Trophoblast cell (in vitro differentiated cells and primary cell): Measurements from ENCODE around the gene CFTR.

Experiments used
- DNase-seq, 2 donors: peaks; one replicate each; pipeline ENCODE4 v3.0.0-alpha.2; 2016
- H2AFZ ChIP-seq: 2 replicates; pipeline ENCODE4 v1.6.1; 2013; ENCODE audit warnings: low read length, moderate library complexity, mild to moderate bottlenecking; ENCODE audit not compliant: insufficient read depth, poor library complexity
- H2AK5ac ChIP-seq: 2 replicates; pipeline ENCODE4 v1.6.1; 2013; ENCODE audit warnings: mild to moderate bottlenecking, low read length
- H2BK120ac ChIP-seq: 2 replicates; pipeline ENCODE4 v1.6.1; 2013; ENCODE audit warnings: low read length, mild to moderate bottlenecking, moderate library complexity; ENCODE audit not compliant: insufficient read depth, poor library complexity
- H2BK12ac ChIP-seq: 2 replicates; pipeline ENCODE4 v1.6.1; 2013; ENCODE audit warnings: mild to moderate bottlenecking, low read length, moderate library complexity
- H2BK5ac ChIP-seq: 2 replicates; pipeline ENCODE4 v1.6.1; 2013; ENCODE audit warnings: low read length, low read depth, moderate library complexity, mild to moderate bottlenecking; ENCODE audit not compliant: poor library complexity
- H3K14ac ChIP-seq: 2 replicates; pipeline ENCODE4 v1.6.1; 2013; ENCODE audit warnings: mild to moderate bottlenecking, low read length
- H3K18ac ChIP-seq: 2 replicates; pipeline ENCODE4 v1.6.1; 2013; ENCODE audit warnings: mild to moderate bottlenecking, low read length
- H3K23ac ChIP-seq: 2 replicates; pipeline ENCODE4 v1.6.1; 2013; ENCODE audit warnings: low read length
- H3K27ac ChIP-seq: 2 replicates; pipeline ENCODE4 v1.5.1; 2013; ENCODE audit warnings: low read depth, mild to moderate bottlenecking, inconsistent platforms, low read length, moderate library complexity
- H3K27me3 ChIP-seq: 2 replicates; pipeline ENCODE4 v1.6.1; 2013; ENCODE audit warnings: inconsistent platforms, mild to moderate bottlenecking, low read length, moderate library complexity; ENCODE audit not compliant: insufficient read depth
- H3K36me3 ChIP-seq, 2 experiments: 1 replicate in 1 of 2; 2 replicates in 1 of 2; pipeline ENCODE4 v1.6.1; 2013; ENCODE audit warnings: low read length in 2 of 2, mild to moderate bottlenecking in 2 of 2, moderate library complexity in 1 of 2; ENCODE audit not compliant: insufficient read depth in 2 of 2, control insufficient read depth in 1 of 2
- H3K4ac ChIP-seq: 2 replicates; pipeline ENCODE4 v1.6.1; 2013; ENCODE audit warnings: low read depth, mild to moderate bottlenecking, low read length, moderate library complexity
- H3K4me1 ChIP-seq, 2 experiments: 1 replicate in 1 of 2; 2 replicates in 1 of 2; pipeline ENCODE4 v1.6.1; 2013; ENCODE audit warnings: low read length in 2 of 2, mild to moderate bottlenecking in 2 of 2, moderate library complexity in 1 of 2; ENCODE audit not compliant: insufficient read depth in 2 of 2, control insufficient read depth in 1 of 2
- H3K4me2 ChIP-seq: 2 replicates; pipeline ENCODE4 v1.6.1; 2013; ENCODE audit warnings: inconsistent platforms, mild to moderate bottlenecking, low read length, moderate library complexity
- H3K4me3 ChIP-seq: 2 replicates; pipeline ENCODE4 v1.5.1; 2013; ENCODE audit warnings: mild to moderate bottlenecking, low read depth, low read length, inconsistent platforms
- H3K79me1 ChIP-seq: one replicate; pipeline ENCODE4 v1.6.1; 2013; ENCODE audit warnings: low read length
- H3K79me2 ChIP-seq: 2 replicates; pipeline ENCODE4 v1.6.1; 2013; ENCODE audit warnings: low read length, mild to moderate bottlenecking; ENCODE audit not compliant: control insufficient read depth, insufficient read depth, poor library complexity
- H3K9ac ChIP-seq: 2 replicates; pipeline ENCODE4 v1.6.1; 2013; ENCODE audit warnings: mild to moderate bottlenecking, low read length
- H3K9me3 ChIP-seq: 2 replicates; pipeline ENCODE4 v1.6.1; 2013; ENCODE audit warnings: low read depth, mild to moderate bottlenecking, control low read depth, inconsistent platforms, low read length; ENCODE audit not compliant: insufficient read depth
- H4K12ac ChIP-seq: 2 replicates; pipeline ENCODE4 v1.6.1; 2013; ENCODE audit warnings: low read depth, mild to moderate bottlenecking, low read length, moderate library complexity
- H4K8ac ChIP-seq: 2 replicates; pipeline ENCODE4 v1.6.1; 2013; ENCODE audit warnings: low read depth, mild to moderate bottlenecking, low read length, moderate library complexity
- H4K91ac ChIP-seq: one replicate; pipeline ENCODE4 v1.6.1; 2013; ENCODE audit warnings: low read depth, mild to moderate bottlenecking, low read length, moderate library complexity
- WGBS: extraction: QIAGEN DNeasy Blood & Tissue Kit; methylation state at CpG from one replicate; pipeline ENCODE4 v1.1.7; 2013; ENCODE audit warnings: missing lambda C conversion rate; ENCODE audit not compliant: insufficient read length, insufficient coverage; ENCODE audit errors: extremely low coverage; 5-methylcytosine and 5-hydroxymethylcytosine counted together

Gene CFTR

DNA sequence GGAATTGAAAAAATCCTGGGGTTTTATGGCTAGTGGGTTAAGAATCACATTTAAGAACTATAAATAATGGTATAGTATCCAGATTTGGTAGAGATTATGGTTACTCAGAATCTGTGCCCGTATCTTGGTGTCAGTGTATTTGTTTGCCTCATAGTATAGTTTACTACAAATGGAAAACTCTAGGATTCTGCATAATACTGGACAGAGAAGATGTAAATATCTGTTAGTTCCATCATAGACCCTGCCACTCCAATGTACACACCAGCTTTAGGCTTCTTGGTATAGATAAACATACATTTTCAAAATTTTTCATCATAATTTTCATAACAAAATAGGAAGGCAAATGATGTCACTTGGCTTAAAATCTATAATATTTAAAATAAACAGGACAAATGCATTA, 108.1 kb downstream of the CFTR start:
- WGBS: no CpG with 5 or more reads among the region's 1 CpG
- Histone ChIP-seq H4K8ac (no peak overlapping the region), H3K4ac (no peak overlapping the region), H3K27ac (no peak overlapping the region), H3K4me1 (peaks cover 2% of the 10 kb centered on the region in 2 experiments), H4K12ac (no peak overlapping the region), H3K9ac (no peak overlapping the region), H2AFZ (no peak overlapping the region), H3K4me2 (no peak overlapping the region), H3K14ac (no peak overlapping the region), H2AK5ac (no peak overlapping the region), H3K27me3 (no peaks in the 10 kb centered on the region), H2BK12ac (no peak overlapping the region), H3K9me3 (no peaks in the 10 kb centered on the region), H2BK5ac (no peak overlapping the region), H3K36me3 (no peaks in the 10 kb centered on the region), H3K23ac (no peak overlapping the region), H3K79me1 (peaks cover 2% of the 10 kb centered on the region), H3K4me3 (no peak overlapping the region), H3K18ac (no peak overlapping the region), H2BK120ac (no peak overlapping the region), H3K79me2 (no peaks in the 10 kb centered on the region), H4K91ac (no peak overlapping the region)
- no peak for DNase-seq

DNA sequence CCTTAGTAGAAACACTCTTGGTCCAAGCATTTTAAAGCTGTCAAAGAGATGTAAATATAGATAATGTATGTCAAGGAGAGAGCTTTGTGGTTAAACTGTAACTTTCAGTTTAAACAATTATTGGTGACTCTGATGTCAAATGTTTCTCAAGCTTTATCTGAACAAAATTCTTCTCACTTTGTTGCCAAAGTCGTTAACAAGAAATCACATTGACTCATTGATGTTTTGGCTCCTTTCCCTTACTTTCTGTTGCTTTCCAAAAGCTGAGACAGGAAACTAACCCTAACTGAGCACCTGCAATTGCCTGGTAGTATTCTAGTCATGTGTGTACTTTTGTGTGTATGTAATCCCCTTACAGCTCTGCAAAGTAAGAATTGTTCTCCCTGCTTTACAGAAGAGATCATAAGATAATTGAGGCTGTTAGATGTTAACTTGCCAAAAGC, 108.5 kb downstream of the CFTR start:
- Histone ChIP-seq H4K91ac (no peak overlapping the region), H3K79me1 (peaks cover 2% of the 10 kb centered on the region), H3K18ac (no peak overlapping the region), H3K79me2 (no peaks in the 10 kb centered on the region), H3K14ac (no peak overlapping the region), H2AK5ac (no peak overlapping the region), H3K27me3 (no peaks in the 10 kb centered on the region), H3K4me3 (no peak overlapping the region), H2AFZ (no peak overlapping the region), H4K12ac (no peak overlapping the region), H3K4me1 (peaks cover 2% of the 10 kb centered on the region in 2 experiments), H3K4ac (no peak overlapping the region), H3K23ac (no peak overlapping the region), H3K9me3 (no peaks in the 10 kb centered on the region), H4K8ac (no peak overlapping the region), H3K36me3 (no peaks in the 10 kb centered on the region), H2BK12ac (no peak overlapping the region), H3K9ac (no peak overlapping the region), H2BK5ac (no peak overlapping the region), H3K4me2 (no peak overlapping the region), H2BK120ac (no peak overlapping the region), H3K27ac (no peak overlapping the region)
- DNase-seq: no peak
- no CpG with 5 or more reads among the region's 1 CpG for WGBS

DNA sequence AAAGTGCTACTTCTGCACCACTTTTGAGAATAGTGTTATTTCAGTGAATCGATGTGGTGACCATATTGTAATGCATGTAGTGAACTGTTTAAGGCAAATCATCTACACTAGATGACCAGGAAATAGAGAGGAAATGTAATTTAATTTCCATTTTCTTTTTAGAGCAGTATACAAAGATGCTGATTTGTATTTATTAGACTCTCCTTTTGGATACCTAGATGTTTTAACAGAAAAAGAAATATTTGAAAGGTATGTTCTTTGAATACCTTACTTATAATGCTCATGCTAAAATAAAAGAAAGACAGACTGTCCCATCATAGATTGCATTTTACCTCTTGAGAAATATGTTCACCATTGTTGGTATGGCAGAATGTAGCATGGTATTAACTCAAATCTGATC, 110.4 kb downstream of the CFTR start:
- no peaks in the 10 kb centered on the region for H3K9me3 ChIP-seq
- H4K91ac ChIP-seq: no peak overlapping the region
- H2BK12ac ChIP-seq: no peak overlapping the region
- no peak overlapping the region for H3K23ac ChIP-seq
- no peaks in the 10 kb centered on the region for H3K79me2 ChIP-seq
- H3K79me1 ChIP-seq: peaks cover 2% of the 10 kb centered on the region
- no peak overlapping the region for H3K14ac ChIP-seq
- no peak overlapping the region for H4K8ac ChIP-seq
- no peak overlapping the region for H3K4ac ChIP-seq
- no peak overlapping the region for H2BK5ac ChIP-seq
- no peak overlapping the region for H3K4me3 ChIP-seq
- no CpG with 5 or more reads among the region's 1 CpG for WGBS
- no peak for DNase-seq
- no peak overlapping the region for H3K27ac ChIP-seq
- H3K27me3 ChIP-seq: no peaks in the 10 kb centered on the region
- H2BK120ac ChIP-seq: no peak overlapping the region
- H3K36me3 ChIP-seq: no peaks in the 10 kb centered on the region
- no peak overlapping the region for H2AFZ ChIP-seq
- H4K12ac ChIP-seq: no peak overlapping the region
- no peak overlapping the region for H3K4me2 ChIP-seq
- peaks cover 2% of the 10 kb centered on the region in 2 experiments for H3K4me1 ChIP-seq
- no peak overlapping the region for H2AK5ac ChIP-seq
- no peak overlapping the region for H3K18ac ChIP-seq
- H3K9ac ChIP-seq: no peak overlapping the region

DNA sequence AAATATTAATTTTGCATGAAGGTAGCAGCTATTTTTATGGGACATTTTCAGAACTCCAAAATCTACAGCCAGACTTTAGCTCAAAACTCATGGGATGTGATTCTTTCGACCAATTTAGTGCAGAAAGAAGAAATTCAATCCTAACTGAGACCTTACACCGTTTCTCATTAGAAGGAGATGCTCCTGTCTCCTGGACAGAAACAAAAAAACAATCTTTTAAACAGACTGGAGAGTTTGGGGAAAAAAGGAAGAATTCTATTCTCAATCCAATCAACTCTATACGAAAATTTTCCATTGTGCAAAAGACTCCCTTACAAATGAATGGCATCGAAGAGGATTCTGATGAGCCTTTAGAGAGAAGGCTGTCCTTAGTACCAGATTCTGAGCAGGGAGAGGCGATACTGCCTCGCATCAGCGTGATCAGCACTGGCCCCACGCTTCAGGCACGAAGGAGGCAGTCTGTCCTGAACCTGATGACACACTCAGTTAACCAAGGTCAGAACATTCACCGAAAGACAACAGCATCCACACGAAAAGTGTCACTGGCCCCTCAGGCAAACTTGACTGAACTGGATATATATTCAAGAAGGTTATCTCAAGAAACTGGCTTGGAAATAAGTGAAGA, 112.3 kb downstream of the CFTR start:
- H3K4me3 ChIP-seq: no peak overlapping the region
- no peak overlapping the region for H4K91ac ChIP-seq
- H2AK5ac ChIP-seq: no peak overlapping the region
- no CpG with 5 or more reads among the region's 11 CpGs for WGBS
- H4K12ac ChIP-seq: no peak overlapping the region
- H3K9me3 ChIP-seq: peaks cover 3% of the 10 kb centered on the region
- H3K36me3 ChIP-seq: no peaks in the 10 kb centered on the region
- H2BK12ac ChIP-seq: no peak overlapping the region
- no peaks in the 10 kb centered on the region for H3K79me1 ChIP-seq
- H3K4ac ChIP-seq: no peak overlapping the region
- no peak overlapping the region for H3K27ac ChIP-seq
- no peak for DNase-seq
- H3K27me3 ChIP-seq: no peaks in the 10 kb centered on the region
- no peak overlapping the region for H3K14ac ChIP-seq
- H3K4me1 ChIP-seq: no peaks in the 10 kb centered on the region
- H2BK120ac ChIP-seq: no peak overlapping the region
- no peak overlapping the region for H3K18ac ChIP-seq
- no peak overlapping the region for H3K9ac ChIP-seq
- H3K4me2 ChIP-seq: no peak overlapping the region
- H4K8ac ChIP-seq: no peak overlapping the region
- H2AFZ ChIP-seq: no peak overlapping the region
- no peak overlapping the region for H2BK5ac ChIP-seq
- no peak overlapping the region for H3K23ac ChIP-seq
- no peaks in the 10 kb centered on the region for H3K79me2 ChIP-seq
